Activated T-helper 1 cell treated with anti-CD3 and anti-CD28 coated beads, Interleukin-12 subunit alpha, Interleukin-12 subunit beta, Interleukin-2, Interleukin-4 antibody, amounts not matched to agents 30 ng/mL and 10 ng/mL and 1 ng/mL, durations not matched to agents 14 hours and 24 hours and 36 hours (primary cell): ENCODE data around the gene MAGI1. TPM values are rescaled to one million over a fixed set of nuclear protein-coding genes. Genes with fewer than 3 reads are reported as not detected.

ENCODE experiments used
- DNase-seq: peaks from one replicate; pipeline ENCODE4 v3.0.0; 2021; ENCODE audit warnings: low spot score
- H3K27ac Mint-ChIP-seq: one replicate; pipeline ENCODE4 v1.8.0; 2021; ENCODE audit warnings: mild to moderate bottlenecking, mixed read lengths
- H3K27me3 Mint-ChIP-seq: one replicate; pipeline ENCODE4 v1.8.0; 2022; ENCODE audit warnings: mild to moderate bottlenecking, moderate library complexity, mixed read lengths; ENCODE audit not compliant: insufficient read depth
- H3K36me3 Mint-ChIP-seq: one replicate; pipeline ENCODE4 v1.8.0; 2021; ENCODE audit warnings: low read depth, mixed read lengths
- H3K4me1 Mint-ChIP-seq: one replicate; pipeline ENCODE4 v1.8.0; 2021; ENCODE audit warnings: low read depth, mixed read lengths
- H3K4me3 Mint-ChIP-seq: one replicate; pipeline ENCODE4 v1.8.0; 2021; ENCODE audit warnings: mild to moderate bottlenecking, moderate library complexity, mixed read lengths
- H3K9me3 Mint-ChIP-seq: one replicate; pipeline ENCODE4 v1.8.0; 2021; ENCODE audit warnings: mixed read lengths
- intact Hi-C: fragments of 100-400 bp; cut with micrococcal nuclease; formaldehyde crosslinking; loops from one replicate; pipeline ENCODE4 v1.15.1; 2024
- total RNA-seq: library from RNA; stranded (reverse); gene quantifications from 2 replicates; pipeline ENCODE4 v1.2.3, GENCODE V29; 2022

MAGI1 gene
- total RNA-seq, 1 donor from 2014 or later: 0.75 TPM

- no peak overlapping the region for H3K4me3 Mint-ChIP-seq
- intact Hi-C loops: no loop called here
- H3K9me3 Mint-ChIP-seq: no peaks in the 10 kb centered on the region
- no peak overlapping the region for H3K27ac Mint-ChIP-seq
- no peaks in the 10 kb centered on the region for H3K4me1 Mint-ChIP-seq
- H3K27me3 Mint-ChIP-seq: no peaks in the 10 kb centered on the region
- DNase-seq: no peak
- no peaks in the 10 kb centered on the region for H3K36me3 Mint-ChIP-seq
These were observed 555.7 kb downstream of the MAGI1 start for GRCh38 chr3:65483011-65483410.

DNA sequence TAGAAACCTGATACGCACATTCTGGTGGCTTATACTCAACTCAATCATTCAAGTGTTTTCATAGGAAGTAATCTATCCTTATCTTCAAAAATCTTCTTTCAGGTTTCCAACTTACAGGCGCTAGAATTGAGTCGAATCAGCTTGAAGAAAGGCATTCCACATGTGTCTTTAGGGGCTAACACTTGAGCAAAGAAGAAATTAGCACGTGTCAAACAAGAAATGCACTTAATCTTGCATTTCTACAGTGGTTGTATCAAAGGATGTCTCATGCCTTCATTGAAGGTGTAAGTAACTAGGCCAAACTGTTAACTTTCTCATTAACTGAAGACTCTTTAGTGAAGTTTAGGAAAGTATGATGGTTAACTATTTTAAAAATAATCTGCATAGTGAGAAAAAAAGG is 557.6 kb downstream of the MAGI1 start:
- Mint-ChIP-seq H3K4me3 (no peak overlapping the region), H3K9me3 (no peaks in the 10 kb centered on the region), H3K4me1 (no peaks in the 10 kb centered on the region), H3K27ac (no peak overlapping the region), H3K27me3 (no peaks in the 10 kb centered on the region), H3K36me3 (no peaks in the 10 kb centered on the region)
- intact Hi-C loops: no loop called here
- no peak for DNase-seq

- intact Hi-C loops: no loop called here
- no peaks in the 10 kb centered on the region for H3K36me3 Mint-ChIP-seq
- no peak overlapping the region for H3K4me3 Mint-ChIP-seq
- no peak for DNase-seq
- H3K27me3 Mint-ChIP-seq: no peaks in the 10 kb centered on the region
- H3K9me3 Mint-ChIP-seq: no peaks in the 10 kb centered on the region
- H3K27ac Mint-ChIP-seq: no peak overlapping the region
- H3K4me1 Mint-ChIP-seq: no peaks in the 10 kb centered on the region
These were observed 558.7 kb downstream of the MAGI1 start for GRCh38 chr3:65479990-65480389.

GRCh38 chr3:65478551-65479500 is 559.9 kb downstream of the MAGI1 start:
- DNase-seq: no peak

GRCh38 chr3:65473736-65474135 is 565.0 kb downstream of the MAGI1 start:
- no peak overlapping the region for H3K27ac Mint-ChIP-seq
- no peaks in the 10 kb centered on the region for H3K4me1 Mint-ChIP-seq
- intact Hi-C loops: no loop called here
- no peaks in the 10 kb centered on the region for H3K9me3 Mint-ChIP-seq
- DNase-seq: no peak
- no peak overlapping the region for H3K4me3 Mint-ChIP-seq
- H3K36me3 Mint-ChIP-seq: no peaks in the 10 kb centered on the region
- no peaks in the 10 kb centered on the region for H3K27me3 Mint-ChIP-seq

More at GRCh38 chr3:65478551-65479500, 559.9 kb downstream of the MAGI1 start:
- no peaks in the 10 kb centered on the region for H3K36me3 Mint-ChIP-seq
- intact Hi-C loops: no loop called here
- H3K4me3 Mint-ChIP-seq: no peak overlapping the region
- no peaks in the 10 kb centered on the region for H3K9me3 Mint-ChIP-seq
- no peak overlapping the region for H3K27ac Mint-ChIP-seq
- no peaks in the 10 kb centered on the region for H3K27me3 Mint-ChIP-seq
- no peaks in the 10 kb centered on the region for H3K4me1 Mint-ChIP-seq

- no peaks in the 10 kb centered on the region for H3K27me3 Mint-ChIP-seq
These were observed 566.2 kb downstream of the MAGI1 start for GRCh38 chr3:65472501-65472900.

DNA sequence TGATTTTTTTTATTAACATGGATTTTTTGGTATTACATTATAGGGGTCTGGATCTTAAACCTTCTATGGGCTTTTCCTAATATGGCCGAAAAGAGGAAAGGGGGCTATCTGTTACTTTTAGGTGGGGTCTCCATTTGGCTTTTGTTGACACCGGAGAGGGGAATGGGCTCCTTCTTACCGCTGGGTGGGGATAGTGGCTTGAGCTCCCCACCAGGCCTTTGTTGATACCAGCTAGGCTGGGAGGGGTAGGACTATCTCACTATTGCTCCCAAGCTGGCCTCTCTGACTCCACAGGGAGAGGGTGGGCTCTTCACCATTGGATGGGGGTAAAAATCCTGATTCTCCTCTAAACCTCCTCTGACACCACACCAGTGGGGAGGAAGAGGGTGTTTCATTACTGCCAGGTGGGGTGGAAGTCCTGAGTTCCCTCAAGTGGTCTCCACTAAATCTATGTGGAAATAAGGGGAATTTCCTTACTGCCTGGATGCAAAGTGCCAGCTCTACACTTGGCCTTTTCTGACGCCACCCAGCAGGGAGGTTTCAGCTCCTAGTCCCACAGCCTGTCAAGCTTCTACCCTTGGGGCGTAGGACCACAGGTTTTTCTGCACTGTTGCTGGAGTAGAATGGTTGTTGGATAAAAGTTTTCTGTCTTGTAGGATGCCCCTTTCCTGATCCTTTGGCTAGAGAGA is 572.3 kb downstream of the MAGI1 start:
- no peak for DNase-seq
- Mint-ChIP-seq H3K36me3 (no peaks in the 10 kb centered on the region), H3K9me3 (no peaks in the 10 kb centered on the region), H3K27me3 (no peaks in the 10 kb centered on the region), H3K4me1 (no peaks in the 10 kb centered on the region), H3K4me3 (no peak overlapping the region), H3K27ac (no peak overlapping the region)
- intact Hi-C loops: no loop called here

More at GRCh38 chr3:65472501-65472900, 566.2 kb downstream of the MAGI1 start:
- DNase-seq: no peak
- no peaks in the 10 kb centered on the region for H3K9me3 Mint-ChIP-seq
- intact Hi-C loops: no loop called here
- no peak overlapping the region for H3K4me3 Mint-ChIP-seq
- no peaks in the 10 kb centered on the region for H3K36me3 Mint-ChIP-seq
- H3K4me1 Mint-ChIP-seq: no peaks in the 10 kb centered on the region
- H3K27ac Mint-ChIP-seq: no peak overlapping the region

DNA sequence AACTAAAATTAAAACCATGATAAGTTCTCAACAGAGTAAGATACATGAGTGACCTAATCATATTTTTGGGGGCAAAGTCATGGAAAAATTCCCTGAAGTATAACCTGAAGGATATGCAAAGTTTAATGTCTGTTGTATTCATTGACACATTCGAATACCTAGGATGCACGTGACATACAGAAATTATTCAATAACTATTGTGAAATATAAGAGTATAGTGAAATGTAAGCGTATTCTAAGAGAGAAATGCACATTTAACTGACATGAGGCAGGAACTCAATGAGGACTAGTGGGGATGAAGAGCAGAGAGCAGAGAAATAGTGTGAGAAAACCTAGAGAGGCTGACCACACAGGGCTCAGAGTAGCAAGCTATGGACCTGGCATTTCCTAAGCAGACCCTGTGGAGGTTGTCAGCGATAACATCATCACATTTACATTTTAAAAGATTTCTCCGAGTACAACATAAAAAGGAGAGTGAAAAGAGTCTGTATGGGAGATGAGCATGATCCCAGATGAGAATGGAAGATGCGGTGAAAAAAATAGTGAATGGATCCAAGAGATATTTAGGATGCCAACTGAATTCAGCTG is 588.8 kb downstream of the MAGI1 start:
- Mint-ChIP-seq H3K4me3 (no peak overlapping the region), H3K36me3 (no peaks in the 10 kb centered on the region), H3K27ac (no peak overlapping the region), H3K27me3 (no peaks in the 10 kb centered on the region), H3K9me3 (no peaks in the 10 kb centered on the region), H3K4me1 (no peaks in the 10 kb centered on the region)
- DNase-seq: no peak
- intact Hi-C loops: no loop called here

DNA sequence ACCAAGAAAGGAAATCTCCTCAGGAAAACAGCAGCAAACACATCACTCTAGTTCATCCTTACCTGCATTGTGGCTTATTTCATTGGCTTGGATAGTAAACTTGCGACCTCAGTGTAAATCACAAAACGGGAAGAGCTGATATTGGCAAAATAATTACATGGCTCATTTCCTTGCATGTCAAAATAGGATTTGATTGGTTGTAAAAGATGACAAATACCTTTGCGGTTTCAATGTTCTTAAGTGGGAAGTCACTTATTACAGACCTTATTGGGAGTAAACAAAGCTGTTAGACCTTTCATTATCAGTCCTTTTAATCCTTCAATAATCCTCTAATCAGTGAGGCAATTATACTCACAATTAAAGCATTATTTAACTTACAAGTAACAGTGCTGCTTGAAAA is 590.6 kb downstream of the MAGI1 start:
- Mint-ChIP-seq H3K4me3 (no peak overlapping the region), H3K4me1 (no peaks in the 10 kb centered on the region), H3K27ac (no peak overlapping the region), H3K36me3 (no peaks in the 10 kb centered on the region), H3K27me3 (no peaks in the 10 kb centered on the region), H3K9me3 (no peaks in the 10 kb centered on the region)
- intact Hi-C loops: no loop called here
- no peak for DNase-seq

DNA sequence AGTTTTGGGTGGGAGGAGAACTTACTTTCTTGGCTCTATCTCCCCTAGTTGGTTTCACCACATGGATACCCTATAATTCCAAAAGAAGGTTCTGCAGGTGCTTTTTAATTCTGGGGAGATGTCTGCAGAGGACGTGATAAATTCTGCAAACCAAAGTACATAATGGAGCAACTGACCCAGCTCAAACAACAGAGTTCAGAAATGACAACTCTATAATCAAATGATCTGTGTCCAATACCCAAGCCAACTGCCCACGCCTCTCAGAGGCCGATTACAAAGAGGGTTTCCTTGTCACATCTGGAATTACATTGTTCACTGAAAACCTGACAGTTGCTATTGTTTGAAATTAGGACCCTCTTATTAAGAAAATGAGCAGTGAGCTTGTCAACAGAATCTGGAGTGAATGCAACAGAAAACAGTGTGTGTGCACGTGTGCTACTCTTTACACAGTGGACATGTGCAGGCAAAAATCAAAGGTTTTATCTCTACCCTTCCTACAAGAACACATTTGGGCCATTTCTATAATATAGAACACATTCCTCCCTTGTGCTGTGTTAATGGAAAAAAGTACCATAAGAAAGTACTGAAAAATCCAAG is 593.0 kb downstream of the MAGI1 start:
- intact Hi-C loops: no loop called here
- Mint-ChIP-seq H3K4me1 (no peaks in the 10 kb centered on the region), H3K4me3 (no peak overlapping the region), H3K36me3 (no peaks in the 10 kb centered on the region), H3K27ac (no peak overlapping the region), H3K9me3 (no peaks in the 10 kb centered on the region), H3K27me3 (no peaks in the 10 kb centered on the region)
- DNase-seq: no peak

GRCh38 chr3:65444447-65444815 is 594.3 kb downstream of the MAGI1 start:
- no peak overlapping the region for H3K27ac Mint-ChIP-seq
- no peak overlapping the region for H3K4me3 Mint-ChIP-seq
- H3K27me3 Mint-ChIP-seq: no peaks in the 10 kb centered on the region
- H3K9me3 Mint-ChIP-seq: no peaks in the 10 kb centered on the region
- intact Hi-C loops: no loop called here
- DNase-seq: no peak
- no peaks in the 10 kb centered on the region for H3K4me1 Mint-ChIP-seq
- no peaks in the 10 kb centered on the region for H3K36me3 Mint-ChIP-seq

DNA sequence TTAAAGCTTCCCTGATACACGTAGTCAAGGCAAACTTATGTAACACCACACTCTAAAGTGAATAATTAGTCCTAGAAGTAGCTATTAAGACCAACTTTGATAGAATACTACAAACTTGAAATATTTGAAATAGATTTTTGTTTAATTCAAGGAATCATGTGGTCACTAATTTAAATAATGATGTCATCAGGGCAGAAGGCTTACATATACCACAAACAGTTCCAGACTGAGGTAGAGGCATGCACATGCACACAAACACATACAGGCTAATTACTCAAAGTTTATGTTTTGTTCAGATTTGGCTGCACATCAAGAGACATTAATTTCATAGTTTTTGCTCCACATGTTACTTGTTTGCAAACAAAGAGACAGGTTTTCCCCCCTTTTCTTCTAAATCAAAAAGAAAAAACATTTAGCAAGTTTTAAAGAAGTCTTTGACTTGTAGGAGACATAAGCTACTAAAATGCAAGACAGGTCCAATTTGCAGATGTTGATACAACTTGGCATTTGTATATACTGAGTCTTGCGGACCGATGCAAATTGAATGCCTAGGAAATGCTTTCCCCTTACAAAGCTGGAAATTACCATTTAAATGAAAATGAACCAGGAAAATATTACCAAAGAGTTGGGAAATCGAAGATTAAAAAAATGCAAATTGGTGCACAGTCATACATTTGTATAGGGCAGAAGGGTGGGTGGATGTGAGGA is 594.8 kb downstream of the MAGI1 start:
- intact Hi-C loops: no loop called here
- no peak for DNase-seq
- no peaks in the 10 kb centered on the region for H3K27me3 Mint-ChIP-seq
- H3K36me3 Mint-ChIP-seq: no peaks in the 10 kb centered on the region
- H3K4me3 Mint-ChIP-seq: no peak overlapping the region
- H3K27ac Mint-ChIP-seq: no peak overlapping the region
- no peaks in the 10 kb centered on the region for H3K4me1 Mint-ChIP-seq
- no peaks in the 10 kb centered on the region for H3K9me3 Mint-ChIP-seq
